Cardiac muscle cell (in vitro differentiated cells and primary cell): Measurements from ENCODE around the gene ABCA3. TPM values are rescaled to one million over a fixed set of nuclear protein-coding genes. Genes with fewer than 3 reads are reported as not detected.
"Not testable (repeated sequence)": the region's sequence is repeated elsewhere in the genome, so short reads cannot be mapped to it uniquely, and the experiment has no call there.

Experiments used
- DNase-seq, 2 donors: peaks; one replicate each; pipeline versions ENCODE4 v3.0.0 to v3.0.0-alpha.2; 2010 to 2017; ENCODE audit warnings: low read depth in 1 of 2, low spot score in 1 of 2
- H3K27ac ChIP-seq: fragments of 200-600 bp; sonication (generic); 2 replicates; pipeline ENCODE4 v1.5.1; 2016
- H3K27me3 ChIP-seq: fragments of 200-600 bp; sonication (generic); 2 replicates; pipeline ENCODE4 v1.6.0; 2016; ENCODE audit warnings: control low read depth
- H3K36me3 ChIP-seq: fragments of 200-600 bp; sonication (generic); 2 replicates; pipeline ENCODE4 v1.5.1; 2016; ENCODE audit warnings: control low read depth
- H3K4me1 ChIP-seq: fragments of 200-600 bp; sonication (generic); 2 replicates; pipeline ENCODE4 v1.8.1; 2017; ENCODE audit warnings: low read depth, mild to moderate bottlenecking, mixed run types
- H3K4me3 ChIP-seq: fragments of 200-600 bp; sonication (generic); 2 replicates; pipeline ENCODE4 v1.5.1; 2016; ENCODE audit warnings: mild to moderate bottlenecking
- H3K9me3 ChIP-seq: fragments of 200-600 bp; sonication (generic); 2 replicates; pipeline ENCODE4 v1.5.1; 2017; ENCODE audit warnings: low read depth, mild to moderate bottlenecking, control low read depth
- polyA plus RNA-seq: library from polyadenylated mRNA; unstranded; fragments of >200 nt; fragmentation: Nextera tagmentation; extraction: Ambion mirVana; gene quantifications from 2 replicates; pipeline ENCODE4 v1.2.1, GENCODE V29; 2016
- total RNA-seq: library from RNA; depleted of rRNA; stranded (reverse); fragments of >200 nt; gene quantifications from 2 replicates; pipeline ENCODE4 v1.2.3, GENCODE V29; 2016
- TF ChIP-seq, protein P1 (sequence below): IDR thresholded peaks from 2 replicates; pipeline ENCODE4 v1.5.1; 2012; ENCODE audit warnings: low read depth, mild to moderate bottlenecking, low read length

Gene ABCA3
- total and polyA plus RNA-seq, 2 experiments from 2014 or later, result 11.1 to 14.5 TPM

DNA sequence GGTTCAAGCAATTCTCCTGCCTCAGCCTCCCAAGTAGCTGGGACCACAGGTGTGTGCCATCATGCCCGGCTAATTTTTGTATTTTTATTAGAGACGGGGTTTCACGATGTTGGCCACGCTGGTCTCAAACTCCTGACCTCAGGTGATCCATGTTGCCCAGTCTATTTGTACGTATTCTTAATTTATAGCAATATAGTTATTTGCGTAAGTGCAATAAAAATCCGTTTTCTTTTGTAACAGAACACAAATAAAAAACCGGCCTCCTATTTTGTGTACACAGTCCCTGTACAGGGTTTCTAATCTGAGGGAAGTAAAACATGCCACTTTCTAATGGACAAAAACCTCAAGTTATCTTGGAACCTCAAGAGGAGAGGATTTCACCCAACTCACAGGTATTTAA lies 80.3 kb downstream of the ABCA3 start:
- Histone ChIP-seq H3K27ac (no peak overlapping the region), H3K36me3 (peaks cover 74% of the 10 kb centered on the region), H3K4me1 (no peaks in the 10 kb centered on the region), H3K9me3 (no peaks in the 10 kb centered on the region), H3K27me3 (no peaks in the 10 kb centered on the region), H3K4me3 (no peak overlapping the region)
- TF ChIP-seq, protein P1, sequence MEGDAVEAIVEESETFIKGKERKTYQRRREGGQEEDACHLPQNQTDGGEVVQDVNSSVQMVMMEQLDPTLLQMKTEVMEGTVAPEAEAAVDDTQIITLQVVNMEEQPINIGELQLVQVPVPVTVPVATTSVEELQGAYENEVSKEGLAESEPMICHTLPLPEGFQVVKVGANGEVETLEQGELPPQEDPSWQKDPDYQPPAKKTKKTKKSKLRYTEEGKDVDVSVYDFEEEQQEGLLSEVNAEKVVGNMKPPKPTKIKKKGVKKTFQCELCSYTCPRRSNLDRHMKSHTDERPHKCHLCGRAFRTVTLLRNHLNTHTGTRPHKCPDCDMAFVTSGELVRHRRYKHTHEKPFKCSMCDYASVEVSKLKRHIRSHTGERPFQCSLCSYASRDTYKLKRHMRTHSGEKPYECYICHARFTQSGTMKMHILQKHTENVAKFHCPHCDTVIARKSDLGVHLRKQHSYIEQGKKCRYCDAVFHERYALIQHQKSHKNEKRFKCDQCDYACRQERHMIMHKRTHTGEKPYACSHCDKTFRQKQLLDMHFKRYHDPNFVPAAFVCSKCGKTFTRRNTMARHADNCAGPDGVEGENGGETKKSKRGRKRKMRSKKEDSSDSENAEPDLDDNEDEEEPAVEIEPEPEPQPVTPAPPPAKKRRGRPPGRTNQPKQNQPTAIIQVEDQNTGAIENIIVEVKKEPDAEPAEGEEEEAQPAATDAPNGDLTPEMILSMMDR, result no peak
- DNase-seq, result no peak

DNA sequence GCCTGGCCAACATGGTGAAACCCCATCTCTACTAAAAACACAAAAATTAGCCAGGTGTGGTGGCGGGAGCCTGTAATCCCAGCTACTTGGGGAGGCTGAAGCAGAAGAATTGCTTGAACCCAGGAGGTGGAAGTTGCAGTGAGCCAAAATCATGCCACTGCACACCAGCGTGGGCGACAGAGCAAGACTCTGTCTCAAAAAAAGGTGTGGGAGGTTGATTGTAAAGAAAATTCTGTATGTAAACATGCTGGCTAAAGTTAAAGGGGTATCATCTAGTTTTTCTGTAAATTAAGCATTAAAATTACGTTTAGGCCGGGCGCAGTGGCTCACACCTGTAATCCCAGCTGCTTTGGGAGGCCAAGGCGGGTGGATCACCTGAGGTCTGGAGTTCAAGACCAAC lies 82.0 kb downstream of the ABCA3 start:
- not testable (repeated sequence) for H3K9me3 ChIP-seq, H3K4me1 ChIP-seq, H3K27ac ChIP-seq, DNase-seq, H3K27me3 ChIP-seq, H3K4me3 ChIP-seq
- peaks cover 88% of the 10 kb centered on the region for H3K36me3 ChIP-seq

DNA sequence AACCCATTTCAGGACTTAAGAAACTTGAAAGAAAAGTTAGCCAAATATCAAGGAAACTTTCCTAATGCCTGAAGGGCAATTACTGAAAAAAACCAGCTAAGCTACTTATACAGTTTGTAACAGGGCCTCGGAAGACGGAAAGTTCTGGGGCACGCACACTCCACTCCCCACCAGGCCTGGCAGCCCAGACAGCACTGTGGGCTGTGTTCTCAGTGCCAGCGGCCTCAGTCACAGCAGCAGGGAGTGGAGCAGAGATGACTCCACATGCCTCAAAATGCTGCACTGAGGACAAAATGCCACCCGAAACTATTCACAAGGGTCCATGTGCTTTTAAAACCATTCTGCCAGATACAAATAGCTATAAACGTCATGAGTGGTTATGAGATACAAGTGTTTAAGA lies 82.8 kb downstream of the ABCA3 start:
- DNase-seq, result no peak
- Histone ChIP-seq H3K4me1 (no peaks in the 10 kb centered on the region), H3K27me3 (no peaks in the 10 kb centered on the region), H3K4me3 (no peak overlapping the region), H3K9me3 (no peaks in the 10 kb centered on the region), H3K36me3 (peaks cover 89% of the 10 kb centered on the region), H3K27ac (no peak overlapping the region)
- TF ChIP-seq, protein P1, result no peak

DNA sequence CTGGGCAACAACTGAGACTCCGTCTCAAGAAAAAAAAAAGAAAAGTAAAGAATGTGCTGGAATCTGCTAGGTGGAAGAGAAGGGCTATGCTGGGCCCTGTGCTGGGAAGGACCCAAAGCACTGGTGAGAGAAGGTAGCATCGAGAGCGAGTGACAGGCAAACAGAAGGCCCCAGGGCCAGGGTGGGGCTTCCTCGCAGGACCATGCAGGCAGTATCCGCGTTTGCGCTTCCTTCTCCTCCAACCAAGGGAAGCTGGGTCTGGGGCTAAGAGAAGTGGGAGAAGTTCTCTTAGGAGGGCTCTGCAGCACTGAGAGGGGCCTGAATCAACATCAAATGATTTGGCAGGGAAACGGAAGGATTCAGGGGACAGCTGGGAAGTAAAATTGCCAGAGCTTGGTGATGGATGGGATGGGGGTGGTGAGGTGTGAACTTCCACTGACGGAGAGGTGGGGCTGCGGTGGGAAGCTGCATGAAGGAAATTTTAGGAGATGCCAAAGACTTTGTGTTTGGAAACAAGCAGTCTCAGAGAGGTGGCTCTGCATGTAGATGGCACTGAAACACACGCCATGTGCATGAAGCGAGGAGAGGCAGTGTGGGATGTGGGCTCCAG lies 83.9 kb downstream of the ABCA3 start:
- H3K27me3 ChIP-seq, result no peaks in the 10 kb centered on the region
- no peak for DNase-seq
- peaks cover 78% of the 10 kb centered on the region for H3K36me3 ChIP-seq
- peaks cover 8% of the 10 kb centered on the region for H3K4me1 ChIP-seq
- no peak overlapping the region for H3K27ac ChIP-seq
- TF ChIP-seq, protein P1, result no peak
- no peak overlapping the region for H3K4me3 ChIP-seq
- no peaks in the 10 kb centered on the region for H3K9me3 ChIP-seq

DNA sequence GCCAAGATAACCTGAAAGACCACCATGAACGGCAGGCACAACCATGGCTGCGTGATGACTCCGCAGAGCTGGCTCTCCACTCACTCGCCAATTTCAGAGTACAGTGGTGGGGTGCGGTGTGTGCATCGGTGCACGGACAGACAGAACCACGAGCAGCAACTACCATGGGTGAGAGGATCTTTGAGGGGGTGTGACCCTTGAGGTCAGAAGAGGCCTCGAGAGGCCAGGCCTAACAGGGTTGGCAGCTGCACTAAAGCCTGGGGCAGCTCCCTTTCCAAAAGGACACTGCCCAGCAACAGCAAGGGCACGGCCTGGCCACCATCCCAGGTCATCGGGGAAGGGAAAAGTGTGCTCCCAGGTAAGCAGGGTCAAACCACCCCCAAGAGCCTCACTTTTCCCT lies 87.2 kb downstream of the ABCA3 start:
- Histone ChIP-seq H3K27me3 (no peaks in the 10 kb centered on the region), H3K27ac (no peak overlapping the region), H3K36me3 (peaks cover 49% of the 10 kb centered on the region), H3K9me3 (no peaks in the 10 kb centered on the region), H3K4me1 (peaks cover 8% of the 10 kb centered on the region), H3K4me3 (no peak overlapping the region)
- DNase-seq, result no peak
- TF ChIP-seq, protein P1, result no peak

DNA sequence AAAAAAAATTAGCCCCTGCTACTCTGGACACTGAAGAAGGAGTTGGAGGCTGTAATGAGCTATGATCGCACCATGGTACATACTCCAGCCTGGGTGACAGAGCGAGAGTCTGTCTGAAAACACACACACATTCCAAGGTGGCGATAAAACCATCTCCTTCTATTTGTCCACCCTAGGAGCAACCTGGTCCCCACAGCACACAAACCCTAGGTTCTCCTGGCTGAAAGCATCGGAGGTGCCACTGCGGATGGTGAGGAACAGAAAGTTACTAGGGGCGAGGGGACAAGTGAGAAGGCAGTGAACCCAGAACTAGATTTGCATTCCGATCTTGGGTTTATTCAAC lies 87.8 kb downstream of the ABCA3 start:
- Histone ChIP-seq H3K27ac (peak overlapping the region; percentile 94), H3K4me3 (no peak overlapping the region), H3K4me1 (peaks cover 8% of the 10 kb centered on the region), H3K36me3 (peaks cover 44% of the 10 kb centered on the region), H3K27me3 (no peaks in the 10 kb centered on the region), H3K9me3 (no peaks in the 10 kb centered on the region)
- TF ChIP-seq, protein P1, result no peak
- no peak for DNase-seq
